Right lobe of liver (tissue), 6 donors: Measurements from ENCODE around the gene HAND1. TPM values are rescaled to one million over a fixed set of nuclear protein-coding genes. Genes with fewer than 3 reads are reported as not detected.

ENCODE experiments used
- ATAC-seq, 4 donors: fragments of 200-7000 bp; cut with Tn5 transposase; one replicate each; pipeline ENCODE4 v1.9.1; 2020; ENCODE audit warnings: mild to moderate bottlenecking in 4 of 4, moderate library complexity in 4 of 4
- DNase-seq, 3 donors: peaks; one replicate each; pipeline ENCODE4 v3.0.0-alpha.2; 2020
- H3K27ac ChIP-seq, 3 donors: fragments of 200-600 bp; one replicate each; pipeline ENCODE4 v1.8.0; 2022
- H3K27me3 ChIP-seq, 2 donors: fragments of 200-600 bp; one replicate each; pipeline ENCODE4 v1.8.0; 2022
- H3K36me3 ChIP-seq, 4 donors: fragments of 200-600 bp; sonication (generic) in 1 of 4; one replicate each; pipeline versions ENCODE4 v1.5.1 to v1.8.0; 2017 to 2022; ENCODE audit warnings: control low read depth in 1 of 4
- H3K4me1 ChIP-seq, 4 donors: fragments of 200-600 bp; sonication (generic) in 1 of 4; one replicate each; pipeline versions ENCODE4 v1.5.1 to v1.8.0; 2017 to 2022; ENCODE audit warnings: control low read depth in 1 of 4
- H3K4me3 ChIP-seq, 3 donors: fragments of 200-600 bp; one replicate each; pipeline ENCODE4 v1.8.0; 2022
- H3K9me3 ChIP-seq, 4 donors: fragments of 200-600 bp; sonication (generic) in 1 of 4; one replicate each; pipeline versions ENCODE4 v1.5.1 to v1.8.0; 2017 to 2022; ENCODE audit warnings: control low read depth in 1 of 4
- CTCF ChIP-seq, 4 donors: fragments of 200-600 bp in 3 of 4; fragments of 450-650 bp in 1 of 4; IDR thresholded peaks; one replicate each; pipeline versions ENCODE4 v1.5.1 to v1.8.0; 2016 to 2022; ENCODE audit warnings: antibody characterized with exemption in 4 of 4, mild to moderate bottlenecking in 2 of 4
- POLR2A ChIP-seq: fragments of 450-650 bp; IDR thresholded peaks from one replicate; pipeline ENCODE4 v1.6.1; 2017; ENCODE audit warnings: antibody characterized with exemption, mild to moderate bottlenecking
- WGBS: methylation state at CpG from one replicate; pipeline ENCODE4 v1.1.6; 2018; ENCODE audit warnings: low coverage, low lambda C conversion rate; ENCODE audit not compliant: insufficient coverage; ENCODE audit errors: missing lambda C conversion rate; 5-methylcytosine and 5-hydroxymethylcytosine counted together
- intact Hi-C, 2 donors: fragments of 100-400 bp; cut with DNase I; formaldehyde crosslinking; loops; one replicate each; pipeline versions ENCODE4 v1.11.2 to v1.14.1; 2022
- total RNA-seq, 6 experiments: library from RNA; depleted of rRNA in 2 of 6; stranded (reverse); fragments of >200 nt in 2 of 6; fragmentation: NEBNext Ultra II Directional in 3 of 6; extraction: Animal tissue kit (Norgen Biotek cat#: 25700) in 3 of 6; gene quantifications; one replicate each; pipeline versions ENCODE4 v1.1.0 to v1.2.4, GENCODE V29; 2016 to 2023
- donor health status: DM: no; HTN: yes; CAD: no.
- donor health status: DM: no; HTN: no; CAD: no.
- donor health status: DM: no; HTN: no; CAD: no.
- donor health status: DM: no; HTN: yes; CAD: no.
- donor health status: DM: no; HTN: yes; CAD: no.

The HAND1 gene
- total RNA-seq, 6 experiments from 2014 or later = not detected

- no peaks in the 10 kb centered on the region for H3K4me1 ChIP-seq
- H3K4me3 ChIP-seq = no peak overlapping the region
- ATAC-seq = no peak
- H3K9me3 ChIP-seq = no peaks in the 10 kb centered on the region
- no peaks in the 10 kb centered on the region for H3K36me3 ChIP-seq
- intact Hi-C loops = no loop called here
- no peak overlapping the region for H3K27ac ChIP-seq
- no peak for DNase-seq
- 25% methylated on average over 2 of the region's 2 CpGs for WGBS
- no peak for TF ChIP-seq POLR2A
- TF ChIP-seq CTCF (IDR thresholded peaks at IDR 0.05) = no peak
- peaks cover under 1 to 17% of the 10 kb centered on the region in 2 donors for H3K27me3 ChIP-seq
These were observed 9.5 kb upstream of the HAND1 start for GRCh38 chr5:154487541-154487940.

GRCh38 chr5:154486427-154486866 lies 8.4 kb upstream of the HAND1 start:
- no peaks in the 10 kb centered on the region for H3K9me3 ChIP-seq
- no peaks in the 10 kb centered on the region for H3K36me3 ChIP-seq
- WGBS = 8% methylated on average over 4 of the region's 4 CpGs
- intact Hi-C loops = no loop called here
- no peak for TF ChIP-seq POLR2A
- TF ChIP-seq CTCF (IDR thresholded peaks at IDR 0.05) = no peak
- H3K4me1 ChIP-seq = no peaks in the 10 kb centered on the region
- no peak for DNase-seq
- no peak for ATAC-seq
- no peak overlapping the region for H3K27ac ChIP-seq
- H3K4me3 ChIP-seq = no peak overlapping the region
- H3K27me3 ChIP-seq = peaks cover 10 to 22% of the 10 kb centered on the region in 2 donors

- Histone ChIP-seq H3K9me3 (no peaks in the 10 kb centered on the region), H3K4me1 (no peaks in the 10 kb centered on the region), H3K27me3 (peaks cover 15 to 27% of the 10 kb centered on the region in 2 donors), H3K4me3 (no peak overlapping the region), H3K27ac (no peak overlapping the region), H3K36me3 (no peaks in the 10 kb centered on the region)
- no peak for ATAC-seq
- intact Hi-C loops = no loop called here
- WGBS = 14% methylated on average over 6 of the region's 6 CpGs
- no peak for DNase-seq
- TF ChIP-seq POLR2A = no peak
- no peak for TF ChIP-seq CTCF (IDR thresholded peaks at IDR 0.05)
These were observed 7.9 kb upstream of the HAND1 start for GRCh38 chr5:154485850-154486426.

- WGBS = 8% methylated on average over 2 of the region's 2 CpGs
- ATAC-seq (no peak), DNase-seq (no peak)
- Histone ChIP-seq H3K4me1 (no peaks in the 10 kb centered on the region), H3K36me3 (no peaks in the 10 kb centered on the region), H3K4me3 (no peak overlapping the region), H3K27me3 (peaks cover 17 to 34% of the 10 kb centered on the region in 2 donors), H3K9me3 (no peaks in the 10 kb centered on the region), H3K27ac (no peak overlapping the region)
- no peak for TF ChIP-seq POLR2A
- no peak for TF ChIP-seq CTCF (IDR thresholded peaks at IDR 0.05)
- intact Hi-C loops = no loop called here
These were observed 7.1 kb upstream of the HAND1 start for GRCh38 chr5:154485096-154485491.
